SHP77 (cell line): ENCODE data around the gene MCEMP1.
"Not testable (repeated sequence)": the region's sequence is repeated elsewhere in the genome, so short reads cannot be mapped to it uniquely, and the experiment has no call there.

Experiments
- DNase-seq, 2 experiments: peaks; one replicate each; lab custom pipeline; 2025; lab: John Stamatoyannopoulos, UW

The MCEMP1 gene

DNA sequence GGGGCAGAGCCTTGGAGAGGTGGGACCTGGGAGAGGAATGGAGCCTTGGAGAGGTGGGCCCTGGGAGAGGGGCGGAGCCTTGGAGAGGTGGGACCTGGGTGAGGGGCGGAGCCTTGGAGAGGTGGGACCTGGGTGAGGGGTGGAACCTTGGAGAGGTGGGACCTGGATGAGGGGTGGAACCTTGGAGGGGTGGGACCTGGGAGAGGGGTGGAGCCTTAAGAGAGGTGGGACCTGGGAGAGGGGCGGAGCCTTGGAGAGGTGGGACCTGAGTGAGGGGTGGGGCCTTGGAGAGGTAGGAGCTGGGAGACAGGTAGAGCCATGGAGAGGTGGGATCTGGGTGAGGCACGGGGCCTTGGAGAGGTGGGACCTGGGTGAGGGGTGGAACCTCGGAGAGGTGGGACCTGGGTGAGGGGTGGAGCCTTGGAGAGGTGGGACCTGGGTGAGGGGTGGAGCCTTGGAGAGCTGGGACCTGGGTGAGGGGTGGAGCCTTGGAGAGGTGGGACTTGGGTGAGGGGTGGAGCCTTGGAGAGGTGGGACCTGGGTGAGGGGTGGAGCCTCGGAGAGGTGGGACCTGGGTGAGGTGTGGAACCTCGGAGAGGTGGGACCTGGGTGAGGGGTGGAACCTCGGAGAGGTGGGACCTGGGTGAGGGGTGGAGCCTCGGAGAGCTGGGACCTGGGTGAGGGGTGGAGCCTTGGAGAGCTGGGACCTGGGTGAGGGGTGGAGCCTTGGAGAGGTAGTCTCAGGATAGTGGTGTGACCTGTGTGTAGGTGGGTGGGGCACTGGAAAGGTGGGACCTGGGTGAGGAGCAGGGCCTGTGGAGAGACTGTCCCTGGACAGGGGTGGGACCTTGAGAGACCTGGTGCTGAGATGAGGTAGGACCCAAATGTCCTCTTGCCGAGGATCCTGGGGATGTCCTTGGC lies 33.0 kb upstream of the MCEMP1 start:
- not testable (repeated sequence) for DNase-seq

DNA sequence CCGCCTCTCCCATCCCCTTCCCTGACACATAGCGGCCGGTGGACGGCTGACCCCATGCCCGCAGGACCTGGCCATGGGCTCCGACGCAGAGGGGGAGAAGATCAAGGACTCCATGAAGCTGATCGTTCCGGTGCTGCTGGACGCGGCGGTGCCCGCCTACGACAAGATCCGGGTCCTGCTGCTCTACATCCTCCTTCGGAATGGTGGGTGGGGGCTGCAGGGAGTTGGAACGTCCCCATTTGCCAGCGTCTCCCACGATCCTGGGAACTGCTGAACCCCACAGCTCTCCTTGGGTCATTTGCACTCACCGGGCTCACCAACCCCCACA lies 32.4 kb upstream of the MCEMP1 start:
- no peak for DNase-seq

DNA sequence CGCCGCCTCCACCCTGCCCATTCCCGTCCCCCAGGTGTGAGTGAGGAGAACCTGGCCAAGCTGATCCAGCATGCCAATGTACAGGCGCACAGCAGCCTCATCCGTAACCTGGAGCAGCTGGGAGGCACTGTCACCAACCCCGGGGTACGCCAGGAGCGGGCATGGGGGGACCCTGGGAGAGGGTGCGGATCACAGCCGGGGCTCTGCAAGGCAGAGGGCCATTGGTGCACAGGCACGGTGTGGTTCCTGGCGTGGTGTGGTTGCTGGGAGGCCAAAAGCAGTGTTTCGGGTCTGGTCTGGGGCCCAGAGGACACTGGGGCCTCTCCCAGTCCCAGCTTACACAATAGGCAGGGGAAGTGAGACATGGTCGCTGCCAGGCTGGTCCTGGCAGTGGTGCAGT lies 31.7 kb upstream of the MCEMP1 start:
- DNase-seq: no peak

DNA sequence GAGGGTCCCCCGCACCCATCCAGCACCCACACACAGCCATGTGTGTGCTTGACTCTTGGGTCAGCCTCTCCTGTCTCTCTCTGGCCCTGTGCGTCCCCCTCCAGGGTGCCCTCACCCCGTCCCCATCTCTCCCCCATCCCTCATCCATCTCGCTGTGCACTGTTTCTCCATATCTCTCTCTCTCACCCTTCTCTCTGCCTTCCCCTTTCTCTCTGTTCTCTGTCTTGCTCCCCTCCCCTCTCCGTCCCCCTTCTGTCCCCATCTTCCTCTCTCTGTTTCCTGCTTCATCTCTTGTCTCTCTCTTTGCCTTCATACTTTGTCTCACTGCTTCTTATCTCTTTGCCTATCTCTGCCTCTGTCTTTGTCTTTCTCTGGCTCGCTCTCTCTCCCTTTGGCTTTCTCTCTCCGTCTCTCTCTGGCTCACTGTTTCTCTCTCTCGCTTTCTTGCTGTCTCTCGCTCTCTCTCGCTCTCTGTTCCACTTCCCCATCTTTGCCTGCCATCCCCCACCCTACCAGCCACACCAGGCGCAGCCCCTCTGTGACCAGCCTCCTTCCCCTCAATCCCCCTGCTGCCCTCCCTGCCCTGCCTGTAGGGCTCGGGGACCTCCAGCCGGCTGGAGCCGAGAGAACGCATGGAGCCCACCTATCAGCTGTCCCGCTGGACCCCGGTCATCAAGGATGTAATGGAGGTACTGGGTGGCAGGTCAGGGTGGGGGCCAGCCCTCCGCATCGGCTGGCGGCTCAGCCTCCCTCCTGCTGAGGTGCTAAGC lies 31.0 kb upstream of the MCEMP1 start:
- no peak for DNase-seq

DNA sequence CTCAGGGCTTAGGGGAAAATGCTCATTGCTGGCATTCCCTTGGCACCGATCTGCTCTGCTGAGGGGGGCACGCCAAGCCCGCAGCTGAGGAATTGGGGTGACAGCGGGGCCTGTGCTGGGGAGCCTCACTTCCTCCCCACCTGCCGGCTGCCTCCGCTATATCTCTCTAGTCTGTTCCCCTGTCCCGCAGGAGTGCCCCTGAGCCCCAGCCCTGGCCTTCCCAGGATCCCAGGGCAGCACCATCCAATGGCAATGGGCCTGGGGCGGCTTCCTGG lies 30.5 kb upstream of the MCEMP1 start:
- DNase-seq: no peak

DNA sequence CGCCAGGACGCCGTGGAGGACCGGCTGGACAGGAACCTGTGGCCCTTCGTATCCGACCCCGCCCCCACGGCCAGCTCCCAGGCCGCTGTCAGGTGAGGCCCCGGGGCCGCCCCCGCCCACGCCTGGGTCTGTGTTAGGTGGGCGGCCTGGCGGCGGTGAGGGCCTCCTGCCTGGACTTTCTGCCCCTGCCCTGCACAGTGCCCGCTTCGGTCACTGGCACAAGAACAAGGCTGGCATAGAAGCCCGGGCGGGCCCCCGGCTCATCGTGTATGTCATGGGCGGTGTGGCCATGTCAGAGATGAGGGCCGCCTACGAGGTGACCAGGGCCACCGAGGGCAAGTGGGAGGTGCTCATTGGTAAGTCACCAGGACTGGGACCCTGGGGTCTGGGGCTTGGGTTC lies 29.7 kb upstream of the MCEMP1 start:
- no peak for DNase-seq

DNA sequence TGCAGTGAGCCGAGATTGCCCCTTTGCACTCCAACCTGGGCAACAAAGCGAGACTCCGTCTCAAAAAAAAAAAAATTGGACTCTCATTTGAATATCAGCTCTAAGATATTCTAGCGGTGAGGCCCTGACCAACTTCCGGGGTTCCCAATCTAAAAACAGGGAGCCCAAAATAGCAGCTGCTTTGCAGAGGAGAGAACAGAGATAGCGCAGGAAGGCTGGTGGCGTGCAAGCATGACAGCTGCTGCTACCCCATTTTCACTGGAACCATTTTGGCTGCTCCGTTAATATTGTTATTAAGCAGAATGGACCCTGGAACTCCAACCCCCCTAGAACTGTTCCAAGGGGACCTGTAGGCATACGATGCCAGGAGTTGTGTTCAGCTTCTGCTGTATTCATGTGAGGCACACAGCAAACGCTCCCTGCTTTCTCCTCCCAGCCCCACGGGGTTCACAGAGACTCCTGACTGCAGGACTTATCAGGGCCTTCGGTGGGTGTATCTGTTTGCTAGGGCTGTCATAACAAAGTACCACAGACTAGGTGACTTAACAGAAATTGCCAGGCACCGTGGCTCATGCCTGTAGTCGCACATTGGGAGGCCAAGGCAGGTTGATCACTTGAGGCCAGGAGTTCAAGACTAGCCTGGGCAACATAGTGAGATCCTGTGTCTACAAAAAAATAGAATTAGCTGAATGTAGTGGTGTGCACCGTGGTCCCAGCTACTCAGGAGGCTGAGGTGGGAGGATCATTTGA lies 28.4 kb upstream of the MCEMP1 start:
- DNase-seq: no peak

DNA sequence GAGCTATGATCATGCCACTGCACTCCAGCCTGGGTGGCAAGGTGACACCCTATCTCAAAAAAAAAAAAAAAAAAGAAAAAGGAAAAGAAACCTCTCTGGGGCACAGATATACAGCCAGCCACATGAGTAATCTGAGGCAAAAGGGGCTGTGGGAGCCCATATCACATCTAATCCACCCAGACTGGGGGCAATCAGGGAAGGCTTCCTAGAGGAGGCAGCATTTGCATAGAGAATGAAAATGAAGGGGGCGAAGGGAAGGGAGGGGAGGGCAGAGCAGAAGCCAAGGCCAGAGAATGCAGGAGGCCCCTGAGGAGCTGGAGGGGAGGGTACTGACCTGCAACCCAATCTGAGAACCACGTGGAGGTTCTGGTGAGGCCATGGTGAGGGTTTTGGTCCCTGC lies 26.7 kb upstream of the MCEMP1 start:
- DNase-seq: no peak

DNA sequence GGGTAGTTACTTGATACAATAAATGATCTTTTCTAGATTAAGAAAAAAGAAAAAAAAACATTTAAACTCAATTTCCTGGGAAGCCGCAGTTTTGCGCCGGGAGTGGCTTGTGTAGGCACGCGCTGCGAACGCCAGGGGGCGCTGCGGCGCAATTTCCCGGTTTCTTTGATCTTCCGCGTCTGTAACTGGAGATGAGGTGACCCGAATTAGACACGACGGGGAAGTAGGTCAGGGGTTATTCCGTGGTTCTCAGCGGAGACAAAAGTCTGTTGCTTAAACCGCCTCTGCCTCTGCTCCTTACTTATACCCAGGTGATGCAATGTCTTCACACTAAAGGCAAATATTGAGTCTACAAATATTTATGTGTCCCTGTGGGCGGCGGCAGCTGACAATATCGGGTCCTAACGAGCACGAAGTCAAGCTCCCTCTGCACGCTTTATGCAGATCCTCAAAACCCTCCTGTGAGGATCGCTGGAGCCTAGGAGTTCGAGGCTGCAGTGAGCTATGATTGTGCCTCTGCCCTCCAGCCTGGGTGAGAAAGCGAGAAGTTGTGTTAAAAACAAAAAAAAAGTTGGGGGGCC lies 24.7 kb upstream of the MCEMP1 start:
- DNase-seq: peak; percentile 55 to 63

DNA sequence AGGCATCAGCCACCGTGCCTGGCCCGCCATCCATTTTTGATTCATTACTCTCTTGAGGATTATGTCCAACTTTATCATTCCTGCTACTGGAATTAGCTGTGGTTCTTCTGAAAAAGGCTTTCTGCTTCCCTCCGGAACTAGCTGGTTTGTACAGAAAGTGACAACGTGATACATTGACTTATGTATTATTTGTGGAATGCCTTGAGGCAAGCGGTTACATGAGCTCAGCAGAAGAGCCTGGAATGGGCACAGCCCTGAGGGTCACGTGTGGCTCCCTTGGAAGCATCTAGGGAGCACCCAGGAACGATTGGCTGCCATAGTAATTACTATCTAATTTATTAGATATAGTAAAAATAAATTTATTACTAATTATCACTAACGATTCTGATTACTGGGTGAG lies 22.5 kb upstream of the MCEMP1 start:
- no peak for DNase-seq

DNA sequence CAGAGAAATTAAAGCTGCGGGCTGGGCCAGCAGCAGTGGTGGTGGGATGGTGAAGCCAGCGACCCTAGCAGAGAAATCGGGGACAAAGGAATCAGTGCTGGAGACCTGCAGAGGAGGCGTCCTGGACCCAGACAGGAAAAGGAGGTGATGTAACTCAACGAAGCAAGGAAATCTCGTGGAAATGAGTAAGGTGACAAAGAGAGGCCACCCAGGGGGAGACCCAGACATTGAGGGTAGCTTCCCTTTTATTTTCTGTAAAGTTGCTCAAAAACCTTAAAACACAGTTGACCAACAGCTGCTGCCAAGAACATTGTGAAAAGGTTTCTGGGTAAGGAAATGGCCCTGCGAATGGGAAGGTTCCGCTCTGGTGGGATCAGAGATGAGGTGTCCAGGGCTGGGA lies 21.3 kb upstream of the MCEMP1 start:
- no peak for DNase-seq

DNA sequence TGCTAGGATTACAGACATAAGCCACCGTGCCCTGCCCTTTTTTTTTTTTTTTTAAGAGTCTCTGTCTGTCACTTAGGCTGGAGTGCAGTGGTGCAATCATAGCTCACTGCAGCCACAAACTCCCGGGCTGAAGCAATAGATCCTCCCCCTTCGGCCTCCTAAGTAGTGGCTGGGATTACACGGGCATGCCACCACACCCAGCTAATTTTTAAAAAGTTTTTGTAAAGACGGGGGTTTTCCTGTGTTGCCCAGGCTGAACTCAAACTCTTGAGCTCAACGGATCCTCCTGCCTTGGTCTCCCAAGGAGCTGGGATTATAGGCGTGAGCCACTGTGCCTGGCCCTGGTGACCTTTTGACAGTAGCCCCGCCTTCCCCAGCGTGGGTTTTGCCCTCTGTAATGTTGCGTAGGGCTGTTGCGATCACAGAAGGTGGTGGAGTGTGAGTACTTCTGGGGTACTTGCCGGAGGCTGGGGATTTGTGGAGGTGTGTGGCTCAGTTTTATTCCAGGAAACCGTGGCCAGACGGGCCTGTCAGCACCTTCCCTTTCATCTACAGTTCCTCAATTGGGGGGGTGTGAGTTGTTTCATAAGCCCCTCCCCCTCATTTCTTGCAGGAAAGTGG lies 19.6 kb upstream of the MCEMP1 start:
- no peak for DNase-seq

DNA sequence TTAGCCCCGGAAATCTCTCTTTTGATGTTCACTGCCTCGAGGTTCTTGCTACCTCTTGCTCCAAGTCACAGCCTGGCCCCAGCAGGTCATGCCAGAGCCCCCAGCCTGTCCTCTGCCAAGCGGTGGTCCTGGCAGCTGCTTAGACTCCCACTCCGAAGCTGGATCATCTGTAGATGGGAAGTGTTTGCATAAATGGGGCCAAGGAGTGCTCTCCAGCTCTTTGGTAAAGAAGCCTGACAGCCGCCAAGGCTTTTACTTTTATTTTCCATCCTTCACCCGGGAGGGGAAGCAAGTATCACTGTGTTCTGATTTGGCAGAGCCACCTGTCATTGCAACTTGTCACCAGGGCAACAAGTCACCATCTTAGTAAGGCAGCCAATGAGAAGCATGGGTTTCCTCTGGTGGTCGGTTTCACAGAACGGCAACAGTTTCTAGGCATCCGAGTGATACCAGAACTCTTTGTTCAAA lies 18.6 kb upstream of the MCEMP1 start:
- DNase-seq: no peak

DNA sequence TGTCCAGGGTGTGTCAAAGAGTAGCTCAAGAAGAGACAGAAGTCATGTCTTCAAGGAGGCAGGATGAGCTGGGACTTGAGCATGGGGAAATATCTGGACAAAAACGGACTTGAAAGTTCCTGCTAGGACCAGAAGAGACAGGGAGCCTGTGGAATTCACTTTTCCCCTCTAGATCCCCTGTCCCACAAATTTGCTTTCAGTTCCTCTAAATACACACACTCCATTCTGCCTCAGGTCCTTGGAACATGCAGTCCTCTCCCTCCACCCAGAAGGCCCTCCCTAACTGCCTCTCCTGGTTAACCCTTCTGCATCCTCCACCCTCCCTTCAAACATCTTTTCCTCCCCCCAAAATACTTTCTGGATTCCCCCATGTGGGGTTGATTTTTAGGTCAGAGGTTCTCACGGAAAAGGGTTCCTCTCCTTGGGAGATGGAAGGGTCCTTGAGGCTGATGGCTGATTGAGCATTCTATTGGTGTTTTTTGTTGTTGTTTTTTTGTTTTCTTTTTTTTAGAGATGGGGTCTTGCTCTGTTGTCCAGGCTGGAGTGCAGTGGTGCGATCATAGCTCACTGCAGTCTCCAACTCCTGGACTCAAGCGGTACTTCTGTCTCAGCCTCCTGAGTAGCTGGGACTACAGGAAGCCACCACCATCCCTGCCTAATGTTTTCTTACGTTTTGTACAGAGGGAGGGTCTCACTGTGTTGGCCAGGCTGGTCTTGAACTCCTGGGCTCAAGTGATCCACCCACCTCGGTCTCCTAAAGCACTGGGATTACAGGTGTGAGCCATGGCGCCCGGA lies 14.9 kb upstream of the MCEMP1 start:
- DNase-seq: no peak

DNA sequence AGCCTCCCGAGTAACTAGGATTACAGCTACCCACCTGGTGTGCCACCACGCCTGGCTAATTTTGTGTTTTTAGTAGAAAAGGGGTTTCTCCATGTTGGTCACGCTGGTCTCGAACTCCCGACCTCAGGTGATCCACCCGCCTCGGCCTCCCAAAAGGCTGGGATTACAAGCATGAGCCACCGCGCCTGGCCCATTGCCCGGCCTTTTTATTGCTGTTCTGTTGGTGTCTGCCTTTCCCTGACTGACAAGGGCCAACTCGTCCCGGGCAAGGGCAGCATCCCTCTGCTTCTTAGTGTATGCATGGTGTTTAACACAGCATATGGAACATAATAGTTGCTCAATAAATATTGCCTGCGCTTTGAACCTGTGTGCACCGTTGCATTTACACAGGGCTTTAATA lies 14.2 kb upstream of the MCEMP1 start:
- no peak for DNase-seq

DNA sequence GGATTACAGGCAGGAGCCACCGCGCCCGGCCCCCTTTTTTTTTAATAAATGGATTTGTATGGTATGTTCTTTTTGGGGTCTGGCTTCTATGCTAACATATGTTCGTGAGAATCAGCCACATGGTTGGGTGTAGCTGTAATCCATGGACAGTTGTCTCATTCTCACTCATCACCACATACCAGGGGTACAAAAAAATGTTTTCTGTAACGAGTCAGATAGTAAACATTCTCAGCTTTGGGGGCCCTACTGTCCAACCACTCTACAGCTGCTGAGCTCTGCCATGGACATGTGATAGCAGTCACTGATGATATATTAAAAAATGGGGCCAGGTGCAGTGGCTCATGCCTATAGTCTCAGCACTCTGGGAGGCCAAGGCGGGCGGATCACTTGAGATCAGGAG lies 13.2 kb upstream of the MCEMP1 start:
- DNase-seq: no peak

DNA sequence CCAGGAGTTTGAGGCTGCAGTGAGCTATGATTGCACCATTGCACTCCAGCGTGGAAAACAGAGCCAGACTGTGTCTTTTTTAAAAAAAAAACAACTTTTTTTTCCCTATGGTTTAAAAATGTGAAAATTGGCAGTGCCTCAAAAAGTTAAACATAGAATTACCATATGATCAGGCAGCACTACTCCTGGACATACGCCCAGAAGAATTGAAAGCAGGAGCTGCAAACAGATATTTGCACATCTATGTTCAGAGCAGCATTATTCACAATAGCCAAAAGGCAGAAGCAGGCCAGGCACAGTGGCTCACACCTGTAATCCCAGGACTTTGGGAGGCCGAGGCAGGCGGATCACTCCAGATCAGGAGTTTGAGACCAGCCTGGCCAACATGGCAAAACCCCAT lies 11.8 kb upstream of the MCEMP1 start:
- no peak for DNase-seq

DNA sequence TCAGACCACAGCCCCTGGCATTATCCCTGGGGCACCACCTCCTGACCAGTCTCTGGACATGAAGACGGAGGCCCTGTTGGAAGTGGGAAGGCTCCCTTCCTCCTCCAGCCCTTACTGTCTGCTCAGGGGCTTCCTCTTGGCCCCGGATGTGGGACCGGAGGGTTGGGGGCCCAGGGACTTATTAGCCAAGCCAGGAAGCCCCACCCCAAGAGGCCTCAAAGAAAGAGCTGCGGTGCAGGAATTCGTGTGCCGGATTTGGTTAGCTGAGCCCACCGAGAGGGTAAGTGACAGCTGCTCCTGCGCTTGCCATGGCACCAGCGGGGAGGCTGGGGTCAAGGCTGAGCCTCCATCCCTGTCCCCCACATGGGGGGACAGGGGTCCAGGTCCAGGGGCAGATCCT lies 8.0 kb upstream of the MCEMP1 start, which contains the start of gene RETN:
Gene RETN, plus strand, starts transcription at position 208 of the 400 bp plus-strand sequence. CDS start 278 bp downstream, outside the sequence.
- no peak for DNase-seq

DNA sequence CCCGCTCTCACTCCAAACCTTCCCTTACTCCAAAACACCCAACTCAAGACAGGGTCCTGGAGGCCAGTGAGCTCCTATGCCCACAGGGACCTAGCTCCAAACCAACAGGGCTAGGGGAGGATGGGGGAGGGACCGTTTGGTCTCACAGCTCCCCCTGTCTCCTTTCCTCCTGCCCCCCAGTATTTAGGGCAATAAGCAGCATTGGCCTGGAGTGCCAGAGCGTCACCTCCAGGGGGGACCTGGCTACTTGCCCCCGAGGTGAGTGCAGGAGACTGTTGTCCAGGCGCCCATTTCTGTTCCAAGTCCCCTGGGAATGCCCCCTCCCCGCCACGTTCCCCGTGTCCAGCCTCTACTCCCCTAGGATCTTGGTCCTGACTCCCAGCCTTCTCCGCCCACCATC lies 7.2 kb upstream of the MCEMP1 start:
- no peak for DNase-seq

DNA sequence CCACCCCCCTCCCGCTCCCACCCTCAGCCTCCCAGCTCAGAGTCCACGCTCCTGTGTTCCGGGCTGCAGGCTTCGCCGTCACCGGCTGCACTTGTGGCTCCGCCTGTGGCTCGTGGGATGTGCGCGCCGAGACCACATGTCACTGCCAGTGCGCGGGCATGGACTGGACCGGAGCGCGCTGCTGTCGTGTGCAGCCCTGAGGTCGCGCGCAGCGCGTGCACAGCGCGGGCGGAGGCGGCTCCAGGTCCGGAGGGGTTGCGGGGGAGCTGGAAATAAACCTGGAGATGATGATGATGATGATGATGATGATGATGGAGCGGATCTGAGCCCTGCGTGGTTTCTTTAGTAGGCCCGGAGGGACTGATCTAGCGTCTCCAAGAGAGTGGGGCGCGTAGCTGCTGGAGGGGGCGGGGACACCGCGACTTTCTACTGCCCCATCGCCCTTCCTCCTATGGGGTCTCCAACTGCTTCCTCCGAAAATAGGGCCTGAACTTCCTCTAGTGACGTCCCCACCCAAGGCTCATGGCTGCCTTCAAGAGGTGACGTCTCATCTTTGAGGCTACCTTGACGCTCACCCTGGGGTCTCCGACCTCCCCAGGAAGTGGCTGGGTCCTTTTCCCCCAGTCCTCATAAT lies 6.6 kb upstream of the MCEMP1 start:
- DNase-seq: no peak

DNA sequence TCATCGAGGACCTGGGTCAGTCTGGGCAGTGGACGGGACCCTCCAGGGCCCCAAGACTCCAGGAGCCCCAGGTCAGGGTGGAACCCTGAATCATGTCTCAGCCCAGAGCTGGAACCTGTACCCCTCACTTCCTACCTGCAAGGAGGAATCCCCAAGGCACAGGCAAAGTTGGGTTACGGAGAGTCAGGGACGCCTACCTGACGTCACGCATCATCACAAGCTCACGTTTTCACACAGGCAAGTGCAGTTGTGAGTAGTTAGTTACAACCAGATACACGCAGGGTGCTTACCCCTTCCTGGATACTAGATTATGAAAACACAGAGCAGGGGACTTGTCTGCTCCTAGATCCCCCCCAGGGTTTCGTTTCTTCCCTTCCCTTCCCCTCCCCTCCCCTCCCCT lies 6.1 kb upstream of the MCEMP1 start:
- no peak for DNase-seq
